ENCODE measurements around the gene SRSF5.
"Not testable (repeated sequence)": the region's sequence is repeated elsewhere in the genome, so short reads cannot be mapped to it uniquely, and the experiment has no call there.

SRSF5 gene

GRCh38 chr14:69727860-69728259 lies 39.1 kb upstream of the SRSF5 start (continued):
- TF ChIP-seq CREB5 (CRISPR knock-in tag; IDR thresholded peaks at IDR 0.05; ENCODE audit: low read depth), result no peak
- TF ChIP-seq ARNTL (CRISPR knock-in tag; IDR thresholded peaks at IDR 0.05; ENCODE audit: borderline replicate concordance, low read depth), result no peak
- TF ChIP-seq OSR1 (CRISPR knock-in tag; IDR thresholded peaks at IDR 0.05), result no peak
- no peak for TF ChIP-seq POU6F1 (CRISPR knock-in tag; IDR thresholded peaks at IDR 0.05; ENCODE audit: borderline replicate concordance, low read depth)
- no peak for TF ChIP-seq PATZ1 (CRISPR knock-in tag; IDR thresholded peaks at IDR 0.05; ENCODE audit: borderline replicate concordance)

- ATAC-seq, result not testable (repeated sequence)
Observed at GRCh38 chr14:69731919-69732598, 34.9 kb upstream of the SRSF5 start.

GRCh38 chr14:69736405-69736804 lies 30.5 kb upstream of the SRSF5 start:
- ATAC-seq, result not testable (repeated sequence)

GRCh38 chr14:69741055-69741454 lies 25.9 kb upstream of the SRSF5 start:
- TF ChIP-seq CSRNP3 (CRISPR knock-in tag; IDR thresholded peaks at IDR 0.05) (no peak), PPARA (CRISPR knock-in tag; IDR thresholded peaks at IDR 0.05; ENCODE audit: borderline replicate concordance) (no peak), TOX (CRISPR knock-in tag; IDR thresholded peaks at IDR 0.05; ENCODE audit: borderline replicate concordance) (no peak), PATZ1 (CRISPR knock-in tag; IDR thresholded peaks at IDR 0.05; ENCODE audit: borderline replicate concordance) (no peak), TCF4 (CRISPR knock-in tag; IDR thresholded peaks at IDR 0.05; ENCODE audit: borderline replicate concordance) (no peak), ZC3H10 (CRISPR knock-in tag; IDR thresholded peaks at IDR 0.05) (no peak), CSDC2 (CRISPR knock-in tag; IDR thresholded peaks at IDR 0.05) (no peak), OSR1 (CRISPR knock-in tag; IDR thresholded peaks at IDR 0.05) (no peak), ESRRG (CRISPR knock-in tag; IDR thresholded peaks at IDR 0.05) (no peak), RARB (CRISPR knock-in tag; IDR thresholded peaks at IDR 0.05) (no peak), CREB5 (CRISPR knock-in tag; IDR thresholded peaks at IDR 0.05; ENCODE audit: low read depth) (no peak), ZNF8 (CRISPR knock-in tag; IDR thresholded peaks at IDR 0.05) (no peak), GLIS3 (CRISPR knock-in tag; IDR thresholded peaks at IDR 0.05) (no peak), SNAI2 (CRISPR knock-in tag; IDR thresholded peaks at IDR 0.05) (no peak)
- no peak for ATAC-seq

- ATAC-seq, result no peak
- TF ChIP-seq CREB5 (CRISPR knock-in tag; IDR thresholded peaks at IDR 0.05; ENCODE audit: low read depth) (no peak), ZFP3 (CRISPR knock-in tag; IDR thresholded peaks at IDR 0.05) (no peak), ZFP30 (CRISPR knock-in tag; IDR thresholded peaks at IDR 0.05) (no peak), ESRRG (CRISPR knock-in tag; IDR thresholded peaks at IDR 0.05) (no peak), POU6F1 (CRISPR knock-in tag; IDR thresholded peaks at IDR 0.05; ENCODE audit: borderline replicate concordance, low read depth) (no peak), ISL1 (CRISPR knock-in tag; IDR thresholded peaks at IDR 0.05) (no peak), PPARA (CRISPR knock-in tag; IDR thresholded peaks at IDR 0.05; ENCODE audit: borderline replicate concordance) (no peak), RARB (CRISPR knock-in tag; IDR thresholded peaks at IDR 0.05) (no peak)
Observed at GRCh38 chr14:69749956-69750355, 17.0 kb upstream of the SRSF5 start.
